Measurements from ENCODE around the gene APOA1.

APOA1 gene

DNA sequence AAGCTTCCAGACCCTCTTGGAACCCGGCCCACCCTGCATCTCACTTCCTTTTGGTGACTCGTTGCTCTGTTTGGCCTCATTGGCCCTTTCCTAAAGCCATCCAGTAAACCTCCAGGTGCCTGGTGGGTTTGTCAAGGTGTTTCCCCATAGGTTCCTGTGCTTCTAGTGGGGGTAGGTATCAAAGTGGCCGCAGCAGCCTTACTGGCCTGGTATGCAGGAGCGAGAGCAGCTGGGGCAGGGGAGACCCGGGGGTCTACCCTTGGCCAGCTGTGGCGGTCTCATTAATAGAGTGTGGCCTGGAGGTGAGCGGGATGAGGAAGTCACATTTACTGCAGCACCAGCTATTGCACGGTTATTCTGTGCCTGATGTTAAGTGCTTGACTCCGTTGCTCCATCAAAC is 18.4 kb downstream of the APOA1 start:
- ChIA-PET CTCF (no interaction called here), POLR2A (no interaction called here)
- no peak for DNase-seq (ENCODE audit: extremely low spot score)
- TF ChIP-seq FOXM1 (IDR thresholded peaks at IDR 0.05; ENCODE audit: borderline replicate concordance): no peak
- no peak for TF ChIP-seq ZNF384 (IDR thresholded peaks at IDR 0.05)
- TF ChIP-seq TARDBP (IDR thresholded peaks at IDR 0.05): no peak
- TF ChIP-seq SUZ12 (IDR thresholded peaks at IDR 0.05): no peak
- TF ChIP-seq SP1 (IDR thresholded peaks at IDR 0.05): no peak
- TF ChIP-seq, protein P1, sequence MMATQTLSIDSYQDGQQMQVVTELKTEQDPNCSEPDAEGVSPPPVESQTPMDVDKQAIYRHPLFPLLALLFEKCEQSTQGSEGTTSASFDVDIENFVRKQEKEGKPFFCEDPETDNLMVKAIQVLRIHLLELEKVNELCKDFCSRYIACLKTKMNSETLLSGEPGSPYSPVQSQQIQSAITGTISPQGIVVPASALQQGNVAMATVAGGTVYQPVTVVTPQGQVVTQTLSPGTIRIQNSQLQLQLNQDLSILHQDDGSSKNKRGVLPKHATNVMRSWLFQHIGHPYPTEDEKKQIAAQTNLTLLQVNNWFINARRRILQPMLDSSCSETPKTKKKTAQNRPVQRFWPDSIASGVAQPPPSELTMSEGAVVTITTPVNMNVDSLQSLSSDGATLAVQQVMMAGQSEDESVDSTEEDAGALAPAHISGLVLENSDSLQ (IDR thresholded peaks at IDR 0.05): no peak
- no peak for TF ChIP-seq ELF4 (IDR thresholded peaks at IDR 0.05)
- TF ChIP-seq LEF1 (IDR thresholded peaks at IDR 0.05; ENCODE audit: borderline replicate concordance): no peak
- no peak for TF ChIP-seq CTBP1 (IDR thresholded peaks at IDR 0.05; ENCODE audit: borderline replicate concordance)
- TF ChIP-seq L3MBTL2 (conservative IDR thresholded peaks at IDR 0.05): no peak
- no peak for TF ChIP-seq FOXK2 (IDR thresholded peaks at IDR 0.05)
- no peak for TF ChIP-seq FOXA1 (IDR thresholded peaks at IDR 0.05)
- no peak for TF ChIP-seq ARNT (IDR thresholded peaks at IDR 0.05)
- no peak for TF ChIP-seq NFRKB (IDR thresholded peaks at IDR 0.05)

DNA sequence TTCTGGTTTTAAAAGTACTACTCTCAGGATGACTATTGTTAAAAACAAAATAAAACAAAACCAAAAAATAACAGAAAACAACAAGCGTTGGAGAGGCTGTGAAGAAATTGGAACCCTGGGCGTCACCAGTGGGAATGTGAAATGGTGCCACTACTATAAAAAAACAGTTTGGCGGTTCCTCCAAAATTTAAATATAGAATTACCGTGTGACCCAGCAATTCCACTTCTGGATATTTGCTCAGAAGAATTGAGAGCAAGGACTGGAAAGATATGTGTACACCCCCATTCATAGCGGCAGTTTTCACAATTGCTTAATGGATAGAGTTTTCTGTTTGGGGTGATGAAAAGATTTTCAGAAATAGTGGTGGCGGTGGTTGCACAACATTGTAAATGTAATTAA is 22.9 kb downstream of the APOA1 start:
- ChIA-PET POLR2A (no interaction called here), CTCF (interaction anchor here (2.2 kb wide), 1 partner anchor 22 kb away, joined by 9 read pairs; no protein-coding TSS in a partner anchor)
- no peak for DNase-seq (ENCODE audit: extremely low spot score)
- no peak for TF ChIP-seq CTBP1 (IDR thresholded peaks at IDR 0.05; ENCODE audit: borderline replicate concordance)
- no peak for TF ChIP-seq SP1 (IDR thresholded peaks at IDR 0.05)
- TF ChIP-seq TARDBP (IDR thresholded peaks at IDR 0.05): no peak
- no peak for TF ChIP-seq FOXA1 (IDR thresholded peaks at IDR 0.05)
- no peak for TF ChIP-seq FOXM1 (IDR thresholded peaks at IDR 0.05; ENCODE audit: borderline replicate concordance)
- no peak for TF ChIP-seq NFRKB (IDR thresholded peaks at IDR 0.05)
- no peak for TF ChIP-seq SUZ12 (IDR thresholded peaks at IDR 0.05)
- no peak for TF ChIP-seq L3MBTL2 (conservative IDR thresholded peaks at IDR 0.05)
- no peak for TF ChIP-seq ELF4 (IDR thresholded peaks at IDR 0.05)
- TF ChIP-seq, protein P1 (IDR thresholded peaks at IDR 0.05): no peak
- no peak for TF ChIP-seq FOXK2 (IDR thresholded peaks at IDR 0.05)
- no peak for TF ChIP-seq HDGF (IDR thresholded peaks at IDR 0.05; ENCODE audit: borderline replicate concordance)
- no peak for TF ChIP-seq ARNT (IDR thresholded peaks at IDR 0.05)
- no peak for TF ChIP-seq BHLHE40 (IDR thresholded peaks at IDR 0.05; ENCODE audit: borderline replicate concordance)
- TF ChIP-seq LEF1 (IDR thresholded peaks at IDR 0.05; ENCODE audit: borderline replicate concordance): no peak
- TF ChIP-seq ZNF384 (IDR thresholded peaks at IDR 0.05): no peak

DNA sequence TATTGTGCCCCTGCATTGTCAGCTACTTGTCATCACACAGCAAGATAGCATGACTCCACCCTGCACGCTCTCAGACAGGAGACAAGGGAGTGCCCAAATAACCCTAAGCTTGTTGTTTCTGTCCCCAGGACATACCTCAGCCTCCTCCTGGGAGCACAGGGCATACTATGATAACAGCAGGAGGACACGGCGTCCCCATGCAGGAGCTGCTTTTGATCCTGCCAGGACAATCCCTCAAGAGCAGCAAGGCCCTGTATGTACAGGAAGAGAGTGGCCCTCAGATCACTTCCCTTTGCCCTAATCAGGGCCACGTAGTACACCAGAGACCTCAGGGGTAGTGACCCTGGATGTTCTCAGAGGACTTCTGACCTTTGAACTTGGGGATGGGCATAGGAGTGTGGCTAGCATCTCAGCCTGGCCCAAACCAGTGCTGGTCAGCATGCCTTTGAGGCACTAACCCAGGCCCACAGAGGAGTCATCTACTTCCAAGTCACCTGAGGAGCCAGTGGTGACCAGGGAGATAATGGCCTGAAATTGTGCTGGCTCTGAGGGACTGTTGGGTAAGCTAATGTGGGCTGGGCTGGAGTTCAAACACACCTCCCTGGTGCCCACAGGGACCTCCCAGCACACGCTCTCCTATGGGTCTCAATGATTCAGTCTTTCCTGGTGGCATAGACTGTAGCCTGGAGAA is 23.5 kb downstream of the APOA1 start:
- TF ChIP-seq FOXA1 (IDR thresholded peaks at IDR 0.05) (no peak), ELF4 (IDR thresholded peaks at IDR 0.05) (no peak), CTBP1 (IDR thresholded peaks at IDR 0.05; ENCODE audit: borderline replicate concordance) (no peak), FOXM1 (IDR thresholded peaks at IDR 0.05; ENCODE audit: borderline replicate concordance) (no peak), TARDBP (IDR thresholded peaks at IDR 0.05) (no peak), BHLHE40 (IDR thresholded peaks at IDR 0.05; ENCODE audit: borderline replicate concordance) (no peak), SUZ12 (IDR thresholded peaks at IDR 0.05) (no peak), L3MBTL2 (conservative IDR thresholded peaks at IDR 0.05) (no peak), SP1 (IDR thresholded peaks at IDR 0.05) (no peak), FOXK2 (IDR thresholded peaks at IDR 0.05) (no peak), NFRKB (IDR thresholded peaks at IDR 0.05) (no peak), LEF1 (IDR thresholded peaks at IDR 0.05; ENCODE audit: borderline replicate concordance) (no peak)
- TF ChIP-seq, protein P1 (IDR thresholded peaks at IDR 0.05): no peak
- POLR2A ChIA-PET: interaction anchor here (0.8 to 2.0 kb wide), 3 partner anchors 9 to 41 kb away, joined by 3 to 7 read pairs (median 4); partner anchors contain the start of gene BUD13
- CTCF ChIA-PET: interaction anchor here (0.6 to 2.2 kb wide), 4 partner anchors 22 to 71 kb away, joined by 3 to 9 read pairs (median 4); partner anchors contain the start of gene APOA5
- DNase-seq (ENCODE audit: extremely low spot score): no peak

DNA sequence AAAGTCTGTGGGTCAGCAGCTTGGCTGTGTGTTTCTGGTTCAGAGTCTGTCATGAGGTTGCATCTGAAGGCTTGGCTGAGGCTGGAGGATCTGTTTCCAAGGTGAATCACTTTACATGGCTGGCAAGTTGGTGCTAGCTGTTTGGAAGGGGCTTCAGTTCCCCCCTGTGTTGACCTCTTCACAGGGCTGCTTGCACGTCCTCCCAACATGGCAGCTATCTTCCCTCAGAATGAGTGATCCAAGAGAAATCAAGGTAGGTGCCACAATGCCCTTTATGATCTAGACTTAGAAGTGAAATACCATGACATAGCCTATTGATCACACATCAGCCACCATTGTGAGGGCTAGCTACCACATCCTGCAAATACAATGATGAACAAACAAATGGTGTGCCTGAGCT is 24.3 kb downstream of the APOA1 start:
- no peak for TF ChIP-seq ARNT (IDR thresholded peaks at IDR 0.05)
- TF ChIP-seq SP1 (IDR thresholded peaks at IDR 0.05): no peak
- no peak for TF ChIP-seq ELF4 (IDR thresholded peaks at IDR 0.05)
- TF ChIP-seq TARDBP (IDR thresholded peaks at IDR 0.05): no peak
- TF ChIP-seq SUZ12 (IDR thresholded peaks at IDR 0.05): no peak
- TF ChIP-seq FOXK2 (IDR thresholded peaks at IDR 0.05): no peak
- no peak for TF ChIP-seq FOXA1 (IDR thresholded peaks at IDR 0.05)
- no peak for TF ChIP-seq NFRKB (IDR thresholded peaks at IDR 0.05)
- TF ChIP-seq CTBP1 (IDR thresholded peaks at IDR 0.05; ENCODE audit: borderline replicate concordance): no peak
- TF ChIP-seq FOXM1 (IDR thresholded peaks at IDR 0.05; ENCODE audit: borderline replicate concordance): no peak
- TF ChIP-seq HDGF (IDR thresholded peaks at IDR 0.05; ENCODE audit: borderline replicate concordance): no peak
- TF ChIP-seq ZNF384 (IDR thresholded peaks at IDR 0.05): no peak
- no peak for TF ChIP-seq LEF1 (IDR thresholded peaks at IDR 0.05; ENCODE audit: borderline replicate concordance)
- TF ChIP-seq, protein P1 (IDR thresholded peaks at IDR 0.05): no peak
- no peak for TF ChIP-seq L3MBTL2 (conservative IDR thresholded peaks at IDR 0.05)
- POLR2A ChIA-PET: interaction anchor here (0.8 to 2.0 kb wide), 3 partner anchors 8 to 40 kb away, joined by 3 to 7 read pairs (median 4); partner anchors contain the start of gene BUD13
- CTCF ChIA-PET: interaction anchor here (0.6 to 2.2 kb wide), 4 partner anchors 22 to 70 kb away, joined by 3 to 9 read pairs (median 4); partner anchors contain the start of gene APOA5
- no peak for DNase-seq (ENCODE audit: extremely low spot score)

DNA sequence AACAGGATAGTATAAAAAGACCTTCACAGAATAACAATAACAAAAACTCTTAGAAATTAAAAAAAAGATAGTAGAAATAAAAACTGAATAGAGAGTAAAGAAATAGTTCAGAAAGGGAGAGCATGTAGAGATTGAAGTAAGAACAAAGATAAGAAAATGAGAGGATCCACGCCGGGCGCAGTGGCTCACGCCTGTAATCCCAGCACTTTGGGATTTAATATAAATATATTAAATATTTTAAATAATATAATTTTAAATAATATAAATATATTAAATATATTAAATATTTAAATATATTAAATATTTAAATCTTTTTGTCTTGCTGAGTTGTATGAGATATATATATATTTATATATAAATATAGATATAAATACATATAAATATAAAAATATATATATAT is 25.3 kb downstream of the APOA1 start:
- POLR2A ChIA-PET: interaction anchor here (2.0 kb wide), 1 partner anchor 24 kb away, joined by 7 read pairs; no protein-coding TSS in a partner anchor

More for the DNA sequence above, 25.3 kb downstream of the APOA1 start:
- no peak for DNase-seq (ENCODE audit: extremely low spot score)
- TF ChIP-seq FOXK2 (IDR thresholded peaks at IDR 0.05) (no peak), NFRKB (IDR thresholded peaks at IDR 0.05) (no peak), L3MBTL2 (conservative IDR thresholded peaks at IDR 0.05) (no peak), ELF4 (IDR thresholded peaks at IDR 0.05) (no peak), SP1 (IDR thresholded peaks at IDR 0.05) (no peak), FOXA1 (IDR thresholded peaks at IDR 0.05) (no peak), SUZ12 (IDR thresholded peaks at IDR 0.05) (no peak)
- TF ChIP-seq, protein P1 (IDR thresholded peaks at IDR 0.05): no peak
- CTCF ChIA-PET: interaction anchor here (2.2 kb wide), 1 partner anchor 24 kb away, joined by 9 read pairs; no protein-coding TSS in a partner anchor

Measured in HEK293T (cell line).